ENCODE data around the gene UTF1.

The UTF1 gene

DNA sequence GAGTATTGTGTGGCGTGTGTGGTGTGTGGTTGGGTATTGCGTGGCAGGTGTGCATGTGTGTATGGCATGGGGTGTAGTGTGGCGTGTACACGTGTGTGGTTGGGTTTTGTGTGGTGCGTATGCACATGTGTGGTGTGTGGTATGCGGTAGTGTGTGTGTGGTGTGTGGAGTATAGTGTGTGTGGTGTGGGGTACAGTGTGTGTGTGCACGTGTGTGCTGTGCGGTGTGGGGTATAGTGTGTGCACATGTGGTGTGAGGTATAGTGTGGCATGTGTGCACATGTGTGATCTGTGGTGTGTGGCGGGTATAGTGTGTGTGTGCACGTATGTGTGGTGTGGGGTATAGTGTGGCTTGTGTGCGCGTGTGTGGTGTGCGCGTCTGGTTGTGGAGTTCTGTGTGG lies 20.9 kb upstream of the UTF1 start:
- H3K4me1 ChIP-seq (ENCODE audit: control insufficient read depth in 1 of 2, insufficient read depth in 2 of 2, low read length in 2 of 2) = no peaks in the 10 kb centered on the region
- H3K79me1 ChIP-seq (ENCODE audit: low read length) = no peaks in the 10 kb centered on the region
- no peak overlapping the region for H4K8ac ChIP-seq (ENCODE audit: low read depth, low read length)
- no peak overlapping the region for H3K18ac ChIP-seq (ENCODE audit: low read length)
- peak overlapping the region; percentile 47 for H3K4me3 ChIP-seq (ENCODE audit: low read depth, low read length)
- no peak overlapping the region for H3K4ac ChIP-seq (ENCODE audit: low read depth, low read length)
- no peak overlapping the region for H2AK5ac ChIP-seq (ENCODE audit: low read length)
- H2BK120ac ChIP-seq (ENCODE audit: insufficient read depth, low read length, poor library complexity) = no peak overlapping the region
- H3K9ac ChIP-seq (ENCODE audit: low read length) = no peak overlapping the region
- H2BK5ac ChIP-seq (ENCODE audit: low read depth, low read length, poor library complexity) = no peak overlapping the region
- H3K27ac ChIP-seq (ENCODE audit: low read depth, low read length) = no peak overlapping the region
- no peak for DNase-seq
- H2AFZ ChIP-seq (ENCODE audit: insufficient read depth, low read length, poor library complexity) = no peak overlapping the region
- H3K79me2 ChIP-seq (ENCODE audit: control insufficient read depth, insufficient read depth, low read length, poor library complexity) = no peaks in the 10 kb centered on the region
- H3K36me3 ChIP-seq (ENCODE audit: control insufficient read depth in 1 of 2, insufficient read depth in 2 of 2, low read length in 2 of 2) = no peaks in the 10 kb centered on the region
- no peak overlapping the region for H3K4me2 ChIP-seq (ENCODE audit: low read length)
- no peak overlapping the region for H3K23ac ChIP-seq (ENCODE audit: low read length)
- 100% methylated on average over 6 of the region's 14 CpGs for WGBS (ENCODE audit: extremely low coverage, insufficient coverage, insufficient read length)
- H2BK12ac ChIP-seq (ENCODE audit: low read length) = no peak overlapping the region
- no peak overlapping the region for H4K91ac ChIP-seq (ENCODE audit: low read depth, low read length)
- no peak overlapping the region for H4K12ac ChIP-seq (ENCODE audit: low read depth, low read length)
- H3K14ac ChIP-seq (ENCODE audit: low read length) = no peak overlapping the region
- no peaks in the 10 kb centered on the region for H3K27me3 ChIP-seq (ENCODE audit: insufficient read depth, low read length)
- H3K9me3 ChIP-seq (ENCODE audit: insufficient read depth, low read depth, low read length) = peaks cover 14% of the 10 kb centered on the region

DNA sequence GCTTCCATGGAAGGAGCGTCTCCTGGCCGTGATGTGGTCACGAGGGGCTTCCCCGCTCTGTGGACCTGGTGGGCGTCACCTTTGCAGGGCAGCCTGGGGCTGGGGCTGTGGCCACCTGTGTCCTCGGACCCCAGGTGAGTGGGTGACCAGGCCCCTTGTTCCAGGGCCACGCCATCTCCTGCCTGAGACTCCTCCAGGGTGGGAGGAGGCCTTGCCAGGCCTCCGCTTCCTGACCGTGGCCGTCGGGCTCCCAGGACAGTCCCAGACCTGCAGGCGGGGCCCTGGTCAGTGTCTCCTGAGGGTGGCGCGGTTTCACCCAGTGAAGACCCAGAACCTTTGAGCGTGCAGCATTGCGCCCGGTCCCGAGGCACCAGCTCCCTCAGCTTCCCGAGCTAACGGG lies 20.4 kb upstream of the UTF1 start:
- no peak overlapping the region for H2BK5ac ChIP-seq (ENCODE audit: low read depth, low read length, poor library complexity)
- WGBS (ENCODE audit: extremely low coverage, insufficient coverage, insufficient read length) = no CpG with 5 or more reads among the region's 20 CpGs
- H2BK120ac ChIP-seq (ENCODE audit: insufficient read depth, low read length, poor library complexity) = no peak overlapping the region

DNA sequence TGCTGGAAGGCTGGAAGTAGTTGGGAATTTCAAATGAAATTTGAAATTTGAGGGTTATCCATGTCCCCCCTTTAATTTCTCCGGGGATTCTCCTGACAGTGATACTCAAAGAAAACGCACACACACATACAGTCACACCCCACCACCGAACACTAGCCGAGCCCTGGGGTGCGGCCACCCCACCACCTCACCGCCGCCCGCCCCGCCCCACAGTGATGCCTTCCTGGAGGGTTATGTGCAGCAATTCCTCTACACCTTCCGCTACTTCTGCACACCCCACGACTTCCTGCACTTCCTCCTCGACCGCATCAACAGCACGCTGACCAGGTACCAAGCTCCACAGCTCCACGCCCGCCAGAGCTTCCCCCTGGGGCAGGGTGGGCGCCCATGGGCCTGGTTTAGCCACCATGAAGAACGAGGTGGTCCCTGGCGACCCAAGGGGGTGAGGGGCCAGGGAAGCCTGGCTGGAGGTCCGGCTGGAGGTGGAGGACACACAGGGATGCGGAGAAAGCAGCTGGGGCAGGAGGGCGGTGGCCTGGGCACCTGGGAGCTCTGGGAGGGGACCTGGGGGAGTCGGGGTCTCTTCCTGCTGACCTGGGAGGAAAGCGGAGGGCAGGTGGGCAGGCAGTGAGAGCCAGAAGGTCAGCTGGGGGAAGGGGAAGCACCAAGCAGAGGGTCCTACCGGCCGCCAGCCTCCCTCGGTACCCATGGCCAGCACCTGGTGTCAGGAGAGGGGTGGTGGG lies 19.4 kb upstream of the UTF1 start:
- no peaks in the 10 kb centered on the region for H3K4me1 ChIP-seq (ENCODE audit: control insufficient read depth in 1 of 2, insufficient read depth in 2 of 2, low read length in 2 of 2)
- H2BK12ac ChIP-seq (ENCODE audit: low read length) = no peak overlapping the region
- peaks cover 17% of the 10 kb centered on the region for H3K9me3 ChIP-seq (ENCODE audit: insufficient read depth, low read depth, low read length)
- no peak overlapping the region for H2AFZ ChIP-seq (ENCODE audit: insufficient read depth, low read length, poor library complexity)
- H4K91ac ChIP-seq (ENCODE audit: low read depth, low read length) = no peak overlapping the region
- no peak overlapping the region for H3K4ac ChIP-seq (ENCODE audit: low read depth, low read length)
- H3K23ac ChIP-seq (ENCODE audit: low read length) = no peak overlapping the region
- no peak overlapping the region for H2BK120ac ChIP-seq (ENCODE audit: insufficient read depth, low read length, poor library complexity)
- no CpG with 5 or more reads among the region's 27 CpGs for WGBS (ENCODE audit: extremely low coverage, insufficient coverage, insufficient read length)
- H3K27ac ChIP-seq (ENCODE audit: low read depth, low read length) = no peak overlapping the region
- no peak overlapping the region for H4K12ac ChIP-seq (ENCODE audit: low read depth, low read length)
- no peak overlapping the region for H2BK5ac ChIP-seq (ENCODE audit: low read depth, low read length, poor library complexity)
- no peaks in the 10 kb centered on the region for H3K36me3 ChIP-seq (ENCODE audit: control insufficient read depth in 1 of 2, insufficient read depth in 2 of 2, low read length in 2 of 2)
- H3K18ac ChIP-seq (ENCODE audit: low read length) = no peak overlapping the region
- no peak for DNase-seq
- H3K79me1 ChIP-seq (ENCODE audit: low read length) = no peaks in the 10 kb centered on the region
- H3K27me3 ChIP-seq (ENCODE audit: insufficient read depth, low read length) = no peaks in the 10 kb centered on the region
- no peak overlapping the region for H3K14ac ChIP-seq (ENCODE audit: low read length)
- no peaks in the 10 kb centered on the region for H3K79me2 ChIP-seq (ENCODE audit: control insufficient read depth, insufficient read depth, low read length, poor library complexity)
- H3K4me2 ChIP-seq (ENCODE audit: low read length) = no peak overlapping the region
- no peak overlapping the region for H3K9ac ChIP-seq (ENCODE audit: low read length)
- no peak overlapping the region for H3K4me3 ChIP-seq (ENCODE audit: low read depth, low read length)
- no peak overlapping the region for H2AK5ac ChIP-seq (ENCODE audit: low read length)
- H4K8ac ChIP-seq (ENCODE audit: low read depth, low read length) = no peak overlapping the region

More for the DNA sequence above, 20.4 kb upstream of the UTF1 start:
- Histone ChIP-seq H3K79me1 (ENCODE audit: low read length) (no peaks in the 10 kb centered on the region), H3K14ac (ENCODE audit: low read length) (no peak overlapping the region), H4K91ac (ENCODE audit: low read depth, low read length) (no peak overlapping the region), H3K36me3 (ENCODE audit: control insufficient read depth in 1 of 2, insufficient read depth in 2 of 2, low read length in 2 of 2) (no peaks in the 10 kb centered on the region), H3K4ac (ENCODE audit: low read depth, low read length) (no peak overlapping the region), H3K9me3 (ENCODE audit: insufficient read depth, low read depth, low read length) (peaks cover 15% of the 10 kb centered on the region), H3K27me3 (ENCODE audit: insufficient read depth, low read length) (no peaks in the 10 kb centered on the region), H3K4me3 (ENCODE audit: low read depth, low read length) (no peak overlapping the region), H3K18ac (ENCODE audit: low read length) (no peak overlapping the region), H2AFZ (ENCODE audit: insufficient read depth, low read length, poor library complexity) (no peak overlapping the region), H3K23ac (ENCODE audit: low read length) (no peak overlapping the region), H4K12ac (ENCODE audit: low read depth, low read length) (no peak overlapping the region), H3K4me2 (ENCODE audit: low read length) (no peak overlapping the region), H3K79me2 (ENCODE audit: control insufficient read depth, insufficient read depth, low read length, poor library complexity) (no peaks in the 10 kb centered on the region), H3K4me1 (ENCODE audit: control insufficient read depth in 1 of 2, insufficient read depth in 2 of 2, low read length in 2 of 2) (no peaks in the 10 kb centered on the region), H3K9ac (ENCODE audit: low read length) (no peak overlapping the region), H2AK5ac (ENCODE audit: low read length) (no peak overlapping the region), H3K27ac (ENCODE audit: low read depth, low read length) (no peak overlapping the region), H2BK12ac (ENCODE audit: low read length) (no peak overlapping the region), H4K8ac (ENCODE audit: low read depth, low read length) (no peak overlapping the region)
- DNase-seq = no peak

DNA sequence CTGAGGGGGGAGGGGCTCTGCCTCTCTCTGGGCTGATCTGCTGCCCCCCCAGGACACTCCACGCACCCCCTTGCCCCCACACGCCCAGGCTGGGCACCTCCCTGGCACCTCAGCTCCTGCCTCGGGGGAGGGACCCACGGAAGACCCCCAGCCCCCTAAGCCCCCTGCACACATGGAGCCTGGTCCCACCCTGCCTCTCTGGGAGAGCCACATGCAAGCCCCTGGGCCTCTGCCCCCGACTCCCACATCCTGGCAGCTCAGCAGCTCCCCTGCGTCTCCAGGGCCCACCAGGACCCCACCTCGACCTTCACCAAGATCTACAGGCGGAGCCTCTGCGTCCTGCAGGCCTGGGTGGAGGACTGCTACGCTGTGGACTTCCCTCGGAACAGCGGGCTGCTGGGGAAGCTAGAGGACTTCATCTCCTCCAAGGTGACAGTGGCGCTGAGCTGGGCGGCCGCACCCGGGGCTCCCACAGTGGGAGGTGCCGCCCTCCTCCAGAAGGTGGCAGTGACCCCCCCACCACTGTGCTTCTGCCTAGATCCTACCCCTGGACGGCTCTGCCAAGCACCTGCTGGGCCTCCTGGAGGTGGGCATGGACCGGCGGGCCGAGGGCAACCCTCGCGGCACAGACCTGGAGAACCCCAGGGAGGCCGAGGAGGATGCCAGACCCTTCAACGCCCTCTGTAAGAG lies 18.7 kb upstream of the UTF1 start:
- H4K8ac ChIP-seq (ENCODE audit: low read depth, low read length) = no peak overlapping the region
- no peak overlapping the region for H4K91ac ChIP-seq (ENCODE audit: low read depth, low read length)
- no peak overlapping the region for H3K18ac ChIP-seq (ENCODE audit: low read length)
- H3K36me3 ChIP-seq (ENCODE audit: control insufficient read depth in 1 of 2, insufficient read depth in 2 of 2, low read length in 2 of 2) = no peaks in the 10 kb centered on the region
- H3K4me3 ChIP-seq (ENCODE audit: low read depth, low read length) = no peak overlapping the region
- no peak overlapping the region for H3K4ac ChIP-seq (ENCODE audit: low read depth, low read length)
- H3K14ac ChIP-seq (ENCODE audit: low read length) = no peak overlapping the region
- H3K79me2 ChIP-seq (ENCODE audit: control insufficient read depth, insufficient read depth, low read length, poor library complexity) = no peaks in the 10 kb centered on the region
- DNase-seq = no peak
- no CpG with 5 or more reads among the region's 25 CpGs for WGBS (ENCODE audit: extremely low coverage, insufficient coverage, insufficient read length)
- H2BK5ac ChIP-seq (ENCODE audit: low read depth, low read length, poor library complexity) = no peak overlapping the region
- H3K4me1 ChIP-seq (ENCODE audit: control insufficient read depth in 1 of 2, insufficient read depth in 2 of 2, low read length in 2 of 2) = no peaks in the 10 kb centered on the region
- no peak overlapping the region for H3K27ac ChIP-seq (ENCODE audit: low read depth, low read length)
- H2BK12ac ChIP-seq (ENCODE audit: low read length) = no peak overlapping the region
- H3K79me1 ChIP-seq (ENCODE audit: low read length) = no peaks in the 10 kb centered on the region
- no peak overlapping the region for H3K9ac ChIP-seq (ENCODE audit: low read length)
- H3K27me3 ChIP-seq (ENCODE audit: insufficient read depth, low read length) = no peaks in the 10 kb centered on the region
- H2AK5ac ChIP-seq (ENCODE audit: low read length) = no peak overlapping the region
- H2AFZ ChIP-seq (ENCODE audit: insufficient read depth, low read length, poor library complexity) = no peak overlapping the region
- no peak overlapping the region for H3K4me2 ChIP-seq (ENCODE audit: low read length)
- no peak overlapping the region for H3K23ac ChIP-seq (ENCODE audit: low read length)
- no peak overlapping the region for H2BK120ac ChIP-seq (ENCODE audit: insufficient read depth, low read length, poor library complexity)
- peaks cover 17% of the 10 kb centered on the region for H3K9me3 ChIP-seq (ENCODE audit: insufficient read depth, low read depth, low read length)
- no peak overlapping the region for H4K12ac ChIP-seq (ENCODE audit: low read depth, low read length)
